Measurements from ENCODE around the gene EREG. TPM values are rescaled to one million over a fixed set of nuclear protein-coding genes. Genes with fewer than 3 reads are reported as not detected.

Gene EREG
- total and polyA plus RNA-seq, 2 donors (not counting 1 experiment from before 2014, with no cell fraction given), result 0.33 TPM; not detected in 1

DNA sequence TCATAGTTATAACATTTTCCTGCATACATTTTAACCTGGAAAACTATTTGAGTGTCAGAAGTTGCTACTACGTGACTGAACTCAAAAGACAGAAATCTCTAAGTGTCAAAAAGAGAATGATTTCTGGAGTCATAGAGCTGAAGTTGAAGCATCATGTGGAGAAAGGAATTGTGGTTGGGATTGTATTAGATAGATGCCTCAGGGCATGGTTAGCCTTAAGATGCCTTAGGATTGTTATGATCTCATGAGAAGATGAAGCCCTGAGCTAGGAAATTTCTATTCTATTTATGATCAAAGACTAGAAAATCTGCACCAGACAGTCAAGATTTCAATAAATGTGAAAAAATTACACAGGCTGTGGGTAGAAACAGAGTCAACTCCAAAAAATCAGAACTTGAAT lies 36.4 kb upstream of the EREG start:
- CTCF ChIA-PET, result no interaction called here
- intact Hi-C loops (cut with micrococcal nuclease), result no loop called here
- no peak overlapping the region for H3K4me2 ChIP-seq (replicated peaks; ENCODE audit: low read depth, low read length, poor library complexity, severe bottlenecking)
- no peak overlapping the region for H3K27ac Mint-ChIP-seq
- H4K20me1 ChIP-seq (ENCODE audit: control insufficient read depth, insufficient read depth, low read length, poor library complexity, severe bottlenecking), result no peaks in the 10 kb centered on the region
- H3K4me3 ChIP-seq (ENCODE audit: control extremely low read depth in 1 of 5, extremely low read depth in 1 of 5, insufficient read depth in 1 of 5, low read depth in 2 of 5, low read length in 4 of 5), result no peak overlapping the region
- DNase-seq, result no peak
- no peaks in the 10 kb centered on the region for H3K36me3 ChIP-seq (replicated peaks in 1 of 2; ENCODE audit: control extremely low read depth in 1 of 2, control insufficient read depth in 1 of 2, extremely low read depth in 1 of 2, insufficient read depth in 2 of 2, low read length in 1 of 2)
- peaks cover 0 to 9% (median 6%) of the 10 kb centered on the region in 4 experiments for H3K27me3 ChIP-seq (replicated peaks in 1 of 4; ENCODE audit: control extremely low read depth in 1 of 4, control insufficient read depth in 3 of 4, insufficient read depth in 4 of 4, low read length in 3 of 4)
- ATAC-seq (ENCODE audit: low read depth), result no peak
- H3K4me1 Mint-ChIP-seq, result no peaks in the 10 kb centered on the region
- H3K9me3 Mint-ChIP-seq (ENCODE audit: insufficient read depth), result no peaks in the 10 kb centered on the region
- H3K9me3 ChIP-seq (ENCODE audit: control extremely low read depth in 1 of 3, control insufficient read depth in 2 of 3, insufficient read depth in 1 of 3, low read length in 2 of 3), result no peaks in the 10 kb centered on the region
- H3K79me2 ChIP-seq (ENCODE audit: control insufficient read depth, insufficient read depth, low read length), result no peaks in the 10 kb centered on the region
- peaks cover 21% of the 10 kb centered on the region for H3K27me3 Mint-ChIP-seq
- TF ChIP-seq EZH2 (IDR thresholded peaks at IDR 0.05; ENCODE audit: borderline replicate concordance, insufficient read depth, low read depth, low read length, poor library complexity, severe bottlenecking), result no peak
- TF ChIP-seq, protein P1, sequence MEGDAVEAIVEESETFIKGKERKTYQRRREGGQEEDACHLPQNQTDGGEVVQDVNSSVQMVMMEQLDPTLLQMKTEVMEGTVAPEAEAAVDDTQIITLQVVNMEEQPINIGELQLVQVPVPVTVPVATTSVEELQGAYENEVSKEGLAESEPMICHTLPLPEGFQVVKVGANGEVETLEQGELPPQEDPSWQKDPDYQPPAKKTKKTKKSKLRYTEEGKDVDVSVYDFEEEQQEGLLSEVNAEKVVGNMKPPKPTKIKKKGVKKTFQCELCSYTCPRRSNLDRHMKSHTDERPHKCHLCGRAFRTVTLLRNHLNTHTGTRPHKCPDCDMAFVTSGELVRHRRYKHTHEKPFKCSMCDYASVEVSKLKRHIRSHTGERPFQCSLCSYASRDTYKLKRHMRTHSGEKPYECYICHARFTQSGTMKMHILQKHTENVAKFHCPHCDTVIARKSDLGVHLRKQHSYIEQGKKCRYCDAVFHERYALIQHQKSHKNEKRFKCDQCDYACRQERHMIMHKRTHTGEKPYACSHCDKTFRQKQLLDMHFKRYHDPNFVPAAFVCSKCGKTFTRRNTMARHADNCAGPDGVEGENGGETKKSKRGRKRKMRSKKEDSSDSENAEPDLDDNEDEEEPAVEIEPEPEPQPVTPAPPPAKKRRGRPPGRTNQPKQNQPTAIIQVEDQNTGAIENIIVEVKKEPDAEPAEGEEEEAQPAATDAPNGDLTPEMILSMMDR (IDR thresholded peaks at IDR 0.05), result no peak
- POLR2A ChIA-PET, result no interaction called here
- no CpG with 5 or more reads among the region's 1 CpG for WGBS (ENCODE audit: insufficient coverage)
- H3K4me1 ChIP-seq (ENCODE audit: control insufficient read depth in 2 of 2, insufficient read depth in 2 of 2, low read length in 2 of 2), result no peaks in the 10 kb centered on the region
- no peak overlapping the region for H3K27ac ChIP-seq (ENCODE audit: low read length in 2 of 2)
- no peak overlapping the region for H3K4me3 Mint-ChIP-seq
- no peak overlapping the region for H2AFZ ChIP-seq (ENCODE audit: insufficient read depth, low read depth, low read length, poor library complexity, severe bottlenecking)
- H3K9ac ChIP-seq (ENCODE audit: low read length), result no peak overlapping the region

DNA sequence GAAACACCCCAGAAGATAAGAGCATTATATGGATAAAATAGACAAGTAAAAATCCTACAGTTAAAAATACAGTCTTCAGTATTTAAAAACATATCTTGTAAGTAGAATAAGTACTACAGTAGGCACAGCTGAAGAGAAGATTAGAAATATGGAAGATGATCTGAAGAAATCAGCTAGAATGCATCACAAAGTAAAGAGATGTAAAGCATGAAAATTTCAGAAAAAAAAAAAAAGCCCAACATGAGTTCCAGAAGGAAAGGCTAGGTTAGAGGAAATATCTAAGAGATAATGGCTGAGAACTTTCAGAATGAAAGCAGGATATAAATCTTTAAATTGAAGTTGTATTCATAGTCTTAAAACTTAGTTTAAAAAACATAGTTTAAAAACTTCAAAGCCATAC lies 35.6 kb upstream of the EREG start:
- Histone ChIP-seq H2AFZ (ENCODE audit: insufficient read depth, low read depth, low read length, poor library complexity, severe bottlenecking) (no peak overlapping the region), H3K27ac (ENCODE audit: low read length in 2 of 2) (no peak overlapping the region), H3K36me3 (replicated peaks in 1 of 2; ENCODE audit: control extremely low read depth in 1 of 2, control insufficient read depth in 1 of 2, extremely low read depth in 1 of 2, insufficient read depth in 2 of 2, low read length in 1 of 2) (no peaks in the 10 kb centered on the region), H3K4me1 (ENCODE audit: control insufficient read depth in 2 of 2, insufficient read depth in 2 of 2, low read length in 2 of 2) (no peaks in the 10 kb centered on the region), H3K79me2 (ENCODE audit: control insufficient read depth, insufficient read depth, low read length) (no peaks in the 10 kb centered on the region), H3K4me2 (replicated peaks; ENCODE audit: low read depth, low read length, poor library complexity, severe bottlenecking) (no peak overlapping the region), H4K20me1 (ENCODE audit: control insufficient read depth, insufficient read depth, low read length, poor library complexity, severe bottlenecking) (no peaks in the 10 kb centered on the region), H3K4me3 (ENCODE audit: control extremely low read depth in 1 of 5, extremely low read depth in 1 of 5, insufficient read depth in 1 of 5, low read depth in 2 of 5, low read length in 4 of 5) (no peak overlapping the region), H3K9me3 (ENCODE audit: control extremely low read depth in 1 of 3, control insufficient read depth in 2 of 3, insufficient read depth in 1 of 3, low read length in 2 of 3) (no peaks in the 10 kb centered on the region), H3K27me3 (replicated peaks in 1 of 4; ENCODE audit: control extremely low read depth in 1 of 4, control insufficient read depth in 3 of 4, insufficient read depth in 4 of 4, low read length in 3 of 4) (peaks cover 0 to 5% (median 4%) of the 10 kb centered on the region in 4 experiments), H3K9ac (ENCODE audit: low read length) (no peak overlapping the region)
- ChIA-PET CTCF (no interaction called here), POLR2A (no interaction called here)
- intact Hi-C loops (cut with micrococcal nuclease), result no loop called here
- H3K27ac Mint-ChIP-seq, result no peak overlapping the region
- H3K4me3 Mint-ChIP-seq, result no peak overlapping the region
- DNase-seq (no peak), ATAC-seq (ENCODE audit: low read depth) (no peak)
- no peaks in the 10 kb centered on the region for H3K9me3 Mint-ChIP-seq (ENCODE audit: insufficient read depth)
- H3K27me3 Mint-ChIP-seq, result peaks cover 14% of the 10 kb centered on the region
- no peak for TF ChIP-seq EZH2 (IDR thresholded peaks at IDR 0.05; ENCODE audit: borderline replicate concordance, insufficient read depth, low read depth, low read length, poor library complexity, severe bottlenecking)
- TF ChIP-seq, protein P1 (IDR thresholded peaks at IDR 0.05), result no peak
- H3K4me1 Mint-ChIP-seq, result no peaks in the 10 kb centered on the region
